NCI-H2171 (cell line): ENCODE results near the gene CELSR1.

Source experiments
- DNase-seq: peaks from one replicate; lab custom pipeline; 2025; lab: John Stamatoyannopoulos, UW

Gene CELSR1

DNA sequence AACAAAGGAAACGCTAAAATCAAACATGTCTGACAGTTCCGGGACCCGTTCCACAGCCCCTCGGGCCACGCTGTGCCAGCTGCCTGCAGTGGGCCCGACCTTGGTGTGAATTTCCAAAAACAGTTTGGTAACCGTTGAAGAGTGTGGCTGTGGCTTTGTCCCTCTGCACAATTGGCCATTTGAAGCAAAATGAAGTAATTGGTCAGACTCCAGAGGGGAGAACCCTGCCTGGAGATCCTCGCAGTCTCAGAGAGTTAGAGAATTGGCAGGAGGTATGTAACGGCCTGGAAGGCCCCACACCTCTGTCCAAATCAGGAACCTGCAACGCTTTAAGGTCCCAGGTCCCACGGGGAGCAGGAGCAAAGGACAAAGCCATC lies 175.6 kb downstream of the CELSR1 start:
- DNase-seq: no peak

DNA sequence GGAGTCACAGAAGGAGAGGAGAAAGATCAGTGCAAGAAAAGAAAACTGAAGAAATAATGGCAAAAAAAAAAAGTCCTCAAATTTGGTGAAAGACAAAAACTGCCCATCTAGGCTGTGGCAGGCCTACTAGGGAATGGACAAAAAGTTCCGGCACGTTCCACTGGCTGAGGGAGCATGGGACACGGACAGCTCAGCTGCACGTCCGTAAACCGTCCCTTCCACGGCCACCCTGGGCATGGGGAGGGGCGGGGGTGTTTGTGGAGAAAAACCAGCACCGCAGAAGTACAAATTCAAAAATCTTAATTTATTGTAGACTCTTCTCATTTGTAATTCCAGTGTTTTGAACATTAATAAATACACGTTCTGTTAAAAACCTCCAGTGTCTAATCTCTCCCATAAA lies 176.5 kb downstream of the CELSR1 start:
- DNase-seq: no peak

DNA sequence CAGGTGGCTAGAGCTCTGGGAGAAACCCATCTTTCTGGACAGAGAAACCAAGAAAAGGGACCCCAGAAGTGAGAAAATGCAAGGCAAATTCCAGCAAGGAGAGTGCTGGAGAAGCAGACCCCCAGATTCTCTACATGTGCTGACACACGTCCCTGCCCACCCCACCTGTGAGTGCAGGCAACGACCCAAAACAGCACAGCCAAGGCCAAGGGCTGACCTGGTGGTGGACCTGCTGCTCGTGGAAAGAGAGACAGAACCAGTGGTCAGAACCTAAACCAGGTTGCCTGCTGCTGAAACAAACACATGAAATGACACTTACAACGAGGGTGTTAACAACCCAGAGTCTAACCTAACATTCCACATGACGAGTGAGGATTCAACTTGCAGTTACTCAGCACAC lies 177.3 kb downstream of the CELSR1 start:
- DNase-seq: no peak

DNA sequence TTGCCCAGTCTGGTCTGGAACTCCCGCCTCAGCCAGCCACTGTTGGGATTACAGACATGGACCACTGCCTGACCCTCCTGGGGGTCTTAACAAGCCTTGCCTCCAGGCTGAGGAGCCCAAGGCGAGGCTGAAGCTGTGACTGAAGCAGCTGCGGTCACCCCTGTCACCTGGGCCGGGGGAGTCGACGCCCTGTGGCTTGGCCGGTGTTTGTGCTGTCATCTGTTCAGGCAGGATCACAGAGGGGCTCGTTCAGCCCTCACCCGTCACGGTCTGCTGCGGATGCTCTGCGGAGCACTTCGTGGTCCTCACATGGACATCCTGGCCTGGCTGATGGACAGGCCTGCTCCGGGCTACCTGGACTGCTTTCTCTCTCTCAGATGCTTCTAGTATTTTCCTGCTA lies 178.1 kb downstream of the CELSR1 start:
- no peak for DNase-seq

DNA sequence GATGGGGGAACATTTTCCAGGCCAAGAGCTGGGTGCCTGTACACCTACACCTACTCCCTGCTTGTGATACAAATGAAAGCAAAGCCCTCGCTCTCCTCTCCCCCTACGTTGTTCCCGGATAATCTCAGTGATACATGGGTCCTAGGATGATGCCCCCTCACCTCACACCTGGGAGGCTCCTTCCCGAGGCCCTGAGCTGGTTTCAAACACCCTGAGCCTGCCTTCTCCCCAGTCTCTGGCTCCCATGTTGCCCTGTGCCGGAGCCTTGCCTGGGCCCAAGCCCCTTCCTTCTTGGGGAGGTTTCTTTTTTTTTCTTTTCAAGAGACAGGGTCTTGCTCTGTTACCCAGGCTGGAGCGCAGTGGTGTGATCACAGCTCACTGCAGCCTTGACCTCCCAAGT lies 178.7 kb downstream of the CELSR1 start:
- no peak for DNase-seq

DNA sequence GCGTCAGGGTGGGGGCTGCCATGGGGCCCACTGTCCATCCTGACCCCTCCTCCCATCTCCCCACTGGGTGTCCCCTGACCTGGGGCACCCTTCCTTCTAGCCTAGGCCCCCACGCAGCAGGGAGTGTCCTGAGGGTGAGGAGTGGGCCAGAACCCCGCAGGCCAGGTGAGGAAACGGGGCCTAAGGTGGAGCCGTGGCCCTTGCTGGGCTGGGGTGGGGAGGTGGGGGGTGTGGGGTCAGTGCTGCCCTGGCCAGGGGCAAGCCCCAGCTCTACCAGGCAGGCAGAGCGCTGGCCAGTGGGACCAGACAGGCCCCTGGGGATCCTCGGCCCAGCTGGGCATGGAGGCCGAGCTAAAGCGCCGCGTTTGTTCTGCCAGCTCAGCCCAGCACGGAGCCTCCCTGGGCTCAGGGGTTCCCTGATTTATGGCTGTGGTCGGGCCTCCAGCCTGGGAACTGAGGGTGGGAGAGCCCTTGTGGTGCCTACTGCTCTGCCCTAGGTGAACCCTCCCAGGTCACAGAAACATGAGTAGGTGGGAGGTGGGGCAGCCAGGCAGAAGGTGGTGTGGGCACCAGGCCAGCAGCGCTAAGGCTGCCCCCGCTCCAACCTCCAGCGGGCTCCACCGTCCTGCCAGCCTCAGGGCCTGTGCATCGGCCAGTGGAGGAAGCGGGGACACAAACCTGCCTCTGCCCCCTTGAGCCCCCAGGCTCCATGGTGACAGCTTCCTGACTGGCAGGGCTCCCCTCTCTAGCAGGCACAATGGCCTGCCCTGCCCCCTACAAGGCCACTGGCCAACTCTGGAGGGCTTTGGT lies 179.5 kb downstream of the CELSR1 start:
- no peak for DNase-seq

DNA sequence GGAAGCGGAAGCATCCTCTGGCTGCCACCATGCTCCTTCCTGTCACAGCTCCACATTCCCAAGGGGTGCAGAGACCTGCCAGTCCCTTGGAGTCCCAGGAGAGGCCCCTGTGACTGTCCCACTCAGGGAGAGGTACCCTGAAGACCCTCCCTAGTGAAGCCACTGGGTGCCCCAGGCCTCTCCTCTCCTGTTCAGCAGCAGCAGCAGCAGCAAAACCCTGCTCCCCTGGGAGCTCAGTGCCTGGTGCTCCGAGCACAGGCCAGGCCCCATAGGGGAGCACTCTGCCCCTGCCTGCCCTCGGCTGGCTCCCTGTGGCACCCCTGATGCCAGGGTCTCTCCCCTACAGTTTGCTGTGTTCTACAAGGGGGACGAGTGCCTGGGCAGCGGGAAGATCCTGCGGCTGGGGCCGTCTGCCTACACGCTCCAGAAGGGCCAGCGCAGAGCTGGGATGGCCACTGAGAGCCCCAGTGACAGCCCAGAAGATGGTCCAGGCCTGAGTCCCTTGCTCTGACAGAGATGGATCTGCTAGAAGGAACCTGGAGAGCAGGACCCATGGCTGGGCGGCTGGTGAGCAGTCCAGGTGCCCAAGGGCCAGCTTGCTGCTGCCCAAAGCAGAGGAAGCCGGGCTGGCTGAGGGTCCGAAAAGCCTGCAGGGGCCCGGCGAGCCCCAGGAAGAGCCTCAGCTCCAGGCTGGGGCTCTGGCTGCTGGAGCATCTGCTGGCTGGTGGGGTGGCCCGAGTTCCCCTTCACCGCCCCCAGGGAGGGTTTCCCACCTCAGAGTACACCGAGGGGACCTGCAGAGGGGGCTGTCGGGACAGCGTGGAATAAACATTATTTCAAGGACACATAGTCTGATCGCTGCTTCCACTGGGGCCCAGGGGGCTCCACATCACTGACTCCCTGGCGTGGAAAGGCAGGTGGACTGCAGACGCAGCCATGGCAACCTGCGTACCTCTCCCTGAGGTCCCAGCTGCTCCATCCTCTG lies 180.6 kb downstream of the CELSR1 start:
- no peak for DNase-seq

DNA sequence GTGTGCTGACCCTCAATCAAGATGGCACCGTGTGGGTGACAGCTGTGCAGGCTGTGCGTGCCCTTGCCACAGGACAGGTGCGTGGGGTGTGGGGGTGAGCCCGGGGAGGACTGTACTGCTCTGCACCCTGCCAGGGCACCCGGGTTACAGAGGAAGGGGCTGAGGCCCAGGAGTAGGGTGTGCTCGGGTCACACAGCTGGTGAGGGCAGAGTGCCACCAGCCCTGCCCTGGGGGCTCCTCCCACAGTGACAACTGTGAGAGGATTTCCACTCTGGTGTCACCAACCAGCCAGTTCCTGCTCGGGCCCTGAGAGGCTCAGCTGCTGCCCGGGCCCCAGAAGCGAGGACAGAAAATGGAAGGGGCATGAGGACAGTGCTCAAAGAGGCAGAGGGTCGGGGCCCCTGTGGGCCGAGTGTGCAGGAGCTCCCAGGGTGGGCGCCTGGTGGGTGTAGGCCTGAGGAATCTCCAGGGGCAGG lies 181.4 kb downstream of the CELSR1 start:
- DNase-seq: no peak

DNA sequence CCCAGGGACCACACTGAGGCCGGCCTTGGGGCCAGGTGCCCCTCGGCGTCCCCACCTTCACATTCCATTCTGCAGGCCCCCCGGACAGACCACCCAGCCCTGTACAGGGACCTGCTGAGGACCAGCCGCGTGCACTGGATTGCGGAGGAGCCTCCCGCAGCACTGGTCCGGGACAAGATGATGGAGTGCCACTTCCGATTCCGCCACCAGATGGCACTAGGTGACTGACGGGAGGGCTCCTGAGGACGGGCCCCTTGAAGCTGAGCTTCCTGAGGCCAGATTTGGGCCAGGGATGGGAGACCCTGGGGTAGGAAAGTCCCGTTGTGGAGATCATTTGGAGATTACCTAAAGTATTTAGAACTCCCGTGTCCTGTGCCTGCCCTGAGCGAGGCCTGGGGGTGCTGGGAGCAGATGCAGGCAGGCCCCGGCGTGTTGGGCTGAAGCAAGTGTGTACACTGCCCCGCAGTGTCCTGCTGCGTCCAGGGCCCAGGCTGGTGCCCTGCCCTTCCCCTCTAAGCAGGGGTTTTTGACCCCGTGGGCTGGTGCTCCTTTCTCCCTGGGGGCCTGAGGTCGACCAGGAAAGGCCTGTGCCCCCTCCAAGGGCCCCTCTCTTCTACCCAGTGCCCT lies 181.9 kb downstream of the CELSR1 start:
- peak; percentile 39 for DNase-seq

DNA sequence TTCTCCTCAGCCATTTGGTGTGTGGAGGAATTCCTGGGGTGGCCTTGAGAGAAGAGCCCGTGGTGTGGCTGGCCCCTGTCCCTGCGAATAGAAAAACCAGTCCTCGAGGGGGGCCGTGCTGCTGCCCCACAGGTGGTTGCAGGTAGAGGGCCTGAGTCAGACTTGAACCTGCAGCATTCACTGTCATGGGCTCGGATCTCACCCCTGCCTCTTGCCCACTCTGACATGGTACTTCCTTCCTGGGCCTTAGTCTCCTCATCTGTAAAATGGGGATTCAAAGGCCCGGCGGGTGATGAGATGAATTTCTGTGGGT lies 182.5 kb downstream of the CELSR1 start:
- no peak for DNase-seq

DNA sequence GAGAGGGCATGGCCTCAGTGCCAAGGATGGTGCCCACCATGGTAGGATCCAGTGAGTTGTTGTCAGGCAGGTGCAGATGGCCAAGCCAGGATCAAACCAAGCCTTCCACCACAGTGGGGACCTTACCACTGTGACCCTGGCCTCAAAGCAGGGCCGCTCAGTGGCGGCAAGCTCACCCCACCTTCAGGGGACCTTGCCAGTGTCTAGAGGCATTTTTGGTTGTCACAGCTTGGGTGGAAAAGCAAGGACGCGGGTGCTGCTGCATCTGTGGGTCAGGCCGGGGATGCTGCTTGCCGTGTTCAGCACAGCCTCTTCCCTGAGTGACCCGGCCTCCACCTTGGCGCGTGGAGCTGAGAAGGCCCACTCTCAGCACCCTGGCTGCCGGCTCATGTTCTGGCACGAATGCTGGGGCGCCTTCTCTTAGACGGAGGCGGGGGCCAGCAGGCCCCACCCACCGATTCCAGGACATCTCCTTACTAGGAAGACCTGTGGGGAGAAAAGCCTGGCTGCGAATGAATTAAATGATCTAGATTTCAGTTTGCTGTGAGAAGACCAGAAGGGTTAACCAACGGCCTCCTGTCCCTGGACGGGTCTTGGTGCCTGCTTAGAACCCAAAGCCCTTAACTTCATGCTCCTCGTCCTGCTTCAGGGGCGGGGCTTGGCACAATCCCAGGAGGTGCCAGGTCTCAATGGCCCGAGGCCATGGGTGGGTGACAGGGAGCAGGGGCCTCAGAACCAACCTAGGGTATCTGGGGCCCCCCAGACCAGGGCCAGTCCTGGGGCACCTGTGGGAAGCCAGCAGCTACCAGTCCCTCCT lies 183.0 kb downstream of the CELSR1 start:
- DNase-seq: no peak

DNA sequence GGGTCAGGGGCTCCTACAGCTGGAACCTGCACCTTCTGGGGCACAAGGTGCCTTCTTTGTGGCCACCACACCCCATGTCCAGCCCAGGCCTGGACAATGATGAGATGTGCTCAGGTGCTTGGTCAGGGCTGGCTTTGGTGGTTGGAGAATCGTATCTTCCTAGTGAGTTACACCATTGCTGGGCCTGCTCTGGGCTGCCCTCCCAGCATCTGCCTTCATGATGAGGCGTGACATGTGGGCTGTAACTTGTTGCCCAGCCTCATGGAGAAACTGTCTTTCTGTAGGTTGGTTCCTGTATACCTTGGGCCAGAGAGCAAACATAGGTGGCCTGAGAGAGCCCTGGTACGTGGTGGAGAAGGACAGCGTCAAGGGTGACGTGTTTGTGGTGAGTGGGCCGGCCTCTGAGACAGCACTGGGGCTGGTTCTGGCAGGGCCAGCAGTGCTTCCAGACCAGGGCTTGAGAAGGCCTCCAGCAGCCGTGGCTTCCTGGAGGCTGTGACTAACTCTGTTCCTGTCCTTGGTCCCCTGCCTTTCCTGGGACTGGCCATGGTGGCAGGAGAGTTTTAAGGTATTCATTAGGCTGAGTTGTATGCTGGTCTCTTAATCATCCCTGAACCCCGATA lies 183.8 kb downstream of the CELSR1 start:
- no peak for DNase-seq

DNA sequence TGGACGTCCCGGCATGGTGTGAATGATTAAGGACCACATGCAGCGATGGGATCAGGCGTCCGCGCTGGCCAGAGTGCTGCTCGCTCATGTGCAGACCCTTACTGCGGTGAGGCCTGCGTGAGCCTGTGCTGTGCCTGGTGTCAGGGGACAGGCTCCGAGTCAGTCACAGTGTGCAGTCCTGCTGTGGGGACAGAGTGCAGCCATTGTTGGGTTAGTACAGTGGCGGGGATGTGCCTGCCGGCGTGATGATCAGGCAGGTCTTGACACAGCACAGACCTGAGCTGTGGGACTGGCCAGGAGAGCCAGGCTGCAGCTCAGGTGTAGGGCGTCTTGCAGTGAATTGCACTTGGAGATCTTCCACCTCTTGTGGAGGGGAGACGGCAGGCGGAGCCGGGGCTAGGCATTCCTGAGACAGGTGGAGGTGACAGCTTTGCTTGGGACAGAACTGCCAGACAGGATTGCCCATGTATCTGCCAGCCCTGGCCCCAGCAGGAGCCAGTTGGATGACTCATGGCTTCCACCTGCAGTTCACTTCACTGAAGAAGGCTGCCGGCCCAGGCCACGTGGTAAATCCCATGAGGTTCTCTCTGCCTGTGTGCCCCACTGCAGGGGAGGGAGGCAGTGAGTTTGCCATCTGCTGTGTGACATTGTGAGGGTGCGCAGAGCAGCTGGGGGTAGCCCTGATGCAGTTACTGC lies 184.6 kb downstream of the CELSR1 start:
- DNase-seq: peak; percentile 97

DNA sequence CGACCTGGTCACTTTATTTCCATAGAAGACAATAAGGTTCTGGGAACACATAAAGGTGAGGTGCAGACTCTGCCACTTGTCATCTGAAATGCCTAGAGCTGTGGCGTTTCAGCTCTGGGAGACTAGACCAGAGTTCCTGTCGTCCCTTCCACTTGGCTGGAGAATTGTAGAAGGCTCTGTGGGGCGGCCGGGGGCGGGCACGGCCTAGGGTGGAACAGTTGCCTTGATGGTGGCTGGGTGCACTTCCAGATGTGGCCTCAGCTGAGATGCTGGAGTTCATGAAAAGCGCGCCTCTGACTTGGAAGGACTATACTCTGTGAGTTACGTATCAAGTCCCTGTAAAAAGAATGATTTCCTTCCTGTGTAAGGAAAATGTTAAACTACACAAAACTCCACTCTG lies 185.1 kb downstream of the CELSR1 start:
- no peak for DNase-seq

DNA sequence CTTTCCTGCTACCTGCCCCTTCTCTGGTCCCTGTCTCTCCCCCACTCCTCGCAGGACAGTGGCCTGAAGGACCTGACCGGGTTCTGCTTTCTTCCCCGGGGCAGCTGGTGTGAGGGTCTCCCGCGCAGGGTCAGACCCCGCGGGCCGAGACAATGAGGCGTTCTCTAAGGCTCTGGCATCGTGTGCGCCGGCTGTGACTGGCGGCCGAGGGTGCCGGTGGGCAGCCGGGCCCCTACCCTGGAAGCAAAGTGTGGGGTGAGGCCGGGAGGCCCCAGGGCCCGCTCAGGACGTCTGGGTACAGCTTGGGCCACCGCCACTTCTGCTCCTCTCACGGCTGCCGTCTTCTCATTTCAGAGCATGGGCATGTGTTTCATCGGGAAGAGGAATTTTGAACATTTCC lies 185.7 kb downstream of the CELSR1 start:
- DNase-seq: no peak

DNA sequence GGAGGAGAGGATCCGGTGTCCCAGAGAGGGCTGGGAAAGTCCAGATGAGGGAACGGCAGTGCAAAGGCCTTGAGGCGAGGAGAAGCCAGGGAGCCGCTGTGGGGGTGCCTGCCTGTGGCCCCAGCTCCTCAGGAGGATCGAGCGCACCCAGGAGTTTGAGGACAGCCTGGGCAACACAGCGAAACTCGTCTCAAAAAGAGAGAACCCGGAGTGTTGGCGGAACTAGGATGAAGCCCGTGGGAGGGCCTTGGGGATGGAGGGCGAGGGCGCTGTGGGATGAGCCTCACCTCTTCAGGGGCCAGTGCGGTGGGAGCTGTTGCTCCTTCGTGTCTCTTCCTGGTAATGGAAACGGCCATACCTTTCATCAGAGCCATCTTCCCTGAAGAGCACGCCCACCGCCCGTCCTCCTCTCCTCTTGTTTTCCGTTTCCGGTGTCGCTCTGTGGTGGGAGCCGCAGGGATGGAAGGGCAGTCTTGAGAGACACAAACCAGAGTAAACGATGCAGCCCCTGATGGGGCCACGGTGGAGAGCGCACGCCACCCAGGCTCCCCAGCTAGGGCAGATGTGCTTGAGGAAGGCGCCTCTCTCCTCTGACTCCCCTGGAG lies 186.2 kb downstream of the CELSR1 start:
- DNase-seq: no peak

DNA sequence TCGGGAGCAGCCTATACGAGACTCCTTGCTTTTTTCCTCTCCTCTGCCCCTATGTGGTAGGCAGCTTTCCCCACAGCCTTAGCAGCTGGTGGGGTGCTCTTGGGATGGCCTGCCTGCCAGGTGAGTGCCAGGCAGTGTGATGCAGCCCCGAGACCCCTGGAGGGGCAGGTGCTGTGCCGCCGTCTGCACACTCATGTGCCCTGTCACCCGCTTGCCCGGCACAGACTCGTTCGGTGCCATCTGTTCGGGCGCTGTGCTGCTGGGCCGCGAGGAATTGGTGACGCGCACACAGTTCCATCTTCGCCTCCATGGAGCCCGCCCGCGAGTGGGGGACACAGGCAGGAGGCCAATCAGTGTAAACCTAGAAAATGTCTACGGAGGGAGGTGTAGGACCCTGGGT lies 186.8 kb downstream of the CELSR1 start:
- DNase-seq: no peak

DNA sequence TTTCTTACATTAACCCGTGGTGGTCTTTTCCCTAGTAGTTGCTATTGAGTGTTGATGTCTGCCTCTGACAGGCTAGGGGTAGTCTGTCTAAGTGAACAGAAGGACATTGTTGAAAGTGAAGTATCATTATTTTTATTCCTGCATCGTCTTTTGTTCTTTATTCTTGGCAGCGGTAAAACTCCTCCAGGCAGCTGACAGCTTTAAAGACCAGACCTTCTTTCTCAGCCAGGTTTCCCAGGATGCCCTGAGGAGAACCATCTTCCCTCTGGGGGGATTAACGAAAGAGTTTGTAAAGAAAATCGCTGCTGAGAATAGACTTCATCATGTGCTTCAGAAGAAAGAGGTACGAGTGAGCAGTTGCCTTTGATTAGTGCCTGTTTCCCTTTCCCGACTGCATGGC lies 187.3 kb downstream of the CELSR1 start:
- DNase-seq: no peak

DNA sequence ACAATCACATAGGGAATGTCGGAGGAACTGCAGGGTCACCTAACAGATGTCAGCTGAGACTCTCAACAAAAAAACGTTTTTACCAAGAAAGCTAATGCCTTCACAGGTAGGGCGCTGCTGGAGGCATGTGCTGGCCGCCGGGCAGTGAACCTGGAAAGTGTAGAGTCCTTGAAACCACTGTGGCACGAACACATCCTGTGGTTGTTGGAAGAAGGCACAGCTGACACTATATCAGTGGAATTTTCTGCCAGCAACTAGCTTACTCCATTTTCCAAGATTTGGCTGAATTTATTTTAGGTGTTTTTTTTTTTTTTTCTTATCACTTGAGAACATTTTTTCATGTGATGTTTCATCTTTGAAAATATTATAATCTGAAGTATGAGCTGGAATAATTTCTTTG lies 187.7 kb downstream of the CELSR1 start:
- no peak for DNase-seq

DNA sequence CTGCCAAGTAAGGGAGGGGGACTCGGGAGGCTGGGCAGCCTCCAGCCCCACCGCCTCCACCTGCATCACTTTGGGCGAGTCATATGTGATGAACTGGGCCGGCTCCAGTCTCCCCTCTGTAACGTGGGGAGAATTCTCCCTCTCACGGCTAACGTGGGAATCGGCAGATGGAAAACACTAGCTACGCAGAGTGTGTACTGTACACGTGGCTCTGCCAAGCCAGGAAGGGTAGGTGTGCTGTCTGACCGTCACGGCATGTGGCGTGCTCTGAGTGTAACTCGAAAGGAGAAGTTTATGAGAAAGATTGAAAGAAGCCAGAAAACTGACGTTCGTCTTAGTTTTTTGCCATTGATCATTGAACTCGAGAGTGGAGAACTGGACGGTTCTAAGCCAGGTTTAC lies 188.2 kb downstream of the CELSR1 start:
- DNase-seq: no peak
